HG02678 (cell line): ENCODE data around the gene MTREX.

Experiments used
- ATAC-seq: cut with Tn5 transposase; IDR thresholded peaks from one replicate; pipeline ENCODE4 v1.9.1; 2021; ENCODE audit warnings: mild to moderate bottlenecking, moderate library complexity; ENCODE audit not compliant: unreplicated experiment

Gene MTREX

GRCh38 chr5:55467862-55468551, 160.2 kb downstream of the MTREX start:
- no peak for ATAC-seq

DNA sequence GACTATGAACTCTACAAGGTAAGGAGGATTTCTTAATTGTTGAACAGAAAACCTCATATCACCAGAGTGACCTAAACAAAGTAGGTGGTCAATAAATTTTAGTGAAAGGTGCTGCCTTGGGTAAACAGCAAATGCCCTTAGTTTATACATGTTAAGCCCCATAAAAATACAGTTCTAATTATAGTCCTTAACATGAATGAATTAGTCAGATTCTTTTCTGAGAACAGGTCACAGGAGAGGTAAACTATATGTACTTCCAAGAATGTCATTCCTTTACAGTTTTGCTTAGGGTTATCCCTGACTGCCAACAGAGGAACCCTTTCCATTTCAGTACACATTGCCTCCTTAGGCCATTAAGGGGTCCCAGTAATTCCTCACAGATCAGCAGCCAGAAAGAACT, 162.1 kb downstream of the MTREX start:
- ATAC-seq: no peak

GRCh38 chr5:55470282-55470681, 162.5 kb downstream of the MTREX start:
- ATAC-seq: no peak

DNA sequence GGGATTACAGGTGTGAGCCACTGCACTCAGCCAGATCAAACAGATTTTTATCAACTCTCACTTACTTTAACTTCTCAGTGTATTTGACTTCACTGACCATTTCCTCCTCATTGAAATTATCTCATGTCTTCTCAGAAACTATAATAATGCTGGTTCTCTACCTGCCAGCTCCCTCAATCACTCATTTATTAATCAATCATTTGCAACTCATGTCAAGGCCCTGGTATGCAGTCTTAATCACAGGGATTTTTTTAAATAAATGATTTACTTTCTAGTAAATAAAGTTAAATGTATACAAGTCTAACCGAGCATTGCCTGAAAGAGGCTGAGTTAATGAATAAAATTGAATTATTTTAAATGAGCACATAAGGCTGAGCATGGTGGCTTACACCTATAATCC, 163.7 kb downstream of the MTREX start:
- ATAC-seq: no peak

DNA sequence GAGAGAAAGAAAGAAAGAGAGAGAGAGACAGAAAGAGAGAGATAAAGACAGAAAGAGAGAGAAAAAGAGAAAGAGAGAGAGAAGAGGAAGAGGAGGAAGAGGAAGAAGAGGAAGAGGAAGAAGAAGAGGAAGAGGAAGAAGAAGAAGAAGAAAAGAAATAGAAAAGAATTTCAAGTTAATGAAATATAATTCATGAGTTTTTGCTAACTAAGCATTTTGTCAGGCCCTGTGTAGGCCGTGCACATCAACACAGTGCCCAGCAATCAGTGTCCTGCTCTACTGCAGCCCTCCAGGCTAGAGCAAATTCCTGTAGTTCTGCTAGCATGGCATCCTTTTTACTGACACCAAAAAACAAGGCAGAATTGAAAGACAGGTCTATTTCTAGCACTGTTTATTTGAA, 164.9 kb downstream of the MTREX start:
- no peak for ATAC-seq
